ENCODE data around the gene CFAP97.
A peak's percentile ranks its signal among the peaks of the same experiment; 100 is the strongest.
"Not testable (repeated sequence)": the region's sequence is repeated elsewhere in the genome, so short reads cannot be mapped to it uniquely, and the experiment has no call there.

The CFAP97 gene

DNA sequence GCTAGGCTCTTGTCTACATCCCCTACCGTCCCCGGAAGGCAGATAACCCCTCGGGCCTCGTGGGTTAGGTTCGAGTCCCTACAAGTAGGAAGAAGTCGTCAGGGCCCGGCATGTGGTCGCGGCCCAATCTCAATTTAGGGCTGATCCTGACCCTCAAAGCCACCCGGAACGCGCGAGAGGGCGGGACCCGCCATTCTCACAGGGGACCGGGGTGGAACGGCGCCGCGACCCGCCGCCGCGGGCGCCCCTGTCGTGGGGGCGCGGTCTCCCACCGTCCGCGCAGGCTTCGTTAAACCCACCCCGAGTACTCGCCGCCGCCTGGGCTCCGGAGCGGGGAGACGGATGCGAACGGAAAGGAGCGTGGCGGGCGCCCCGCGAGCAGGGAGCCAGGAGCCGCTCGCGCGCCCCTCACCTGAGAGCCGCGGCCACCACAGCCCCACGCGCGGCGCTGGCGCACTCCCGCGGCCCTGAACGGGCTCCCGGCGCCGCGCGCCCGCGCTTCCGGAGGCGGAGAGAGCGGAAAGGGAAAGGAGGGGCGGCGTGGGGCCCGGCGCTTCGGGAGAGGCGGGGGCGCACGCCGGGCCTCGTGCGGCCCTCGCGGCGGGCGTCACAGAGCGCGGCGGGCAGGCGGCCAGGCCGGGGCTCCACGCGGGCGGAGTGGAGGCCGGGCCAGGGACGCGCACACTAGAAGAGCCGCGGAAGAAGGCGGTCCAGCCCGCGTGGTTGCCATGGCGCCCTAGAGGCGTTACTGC lies at the start of gene CFAP97:
CFAP97 (minus strand) TSS at position 515 of the 752 bp plus-strand sequence. CDS start 12,804 bp downstream, outside the sequence.
- peak; percentile 83 for DNase-seq (ENCODE audit: low spot score)

DNA sequence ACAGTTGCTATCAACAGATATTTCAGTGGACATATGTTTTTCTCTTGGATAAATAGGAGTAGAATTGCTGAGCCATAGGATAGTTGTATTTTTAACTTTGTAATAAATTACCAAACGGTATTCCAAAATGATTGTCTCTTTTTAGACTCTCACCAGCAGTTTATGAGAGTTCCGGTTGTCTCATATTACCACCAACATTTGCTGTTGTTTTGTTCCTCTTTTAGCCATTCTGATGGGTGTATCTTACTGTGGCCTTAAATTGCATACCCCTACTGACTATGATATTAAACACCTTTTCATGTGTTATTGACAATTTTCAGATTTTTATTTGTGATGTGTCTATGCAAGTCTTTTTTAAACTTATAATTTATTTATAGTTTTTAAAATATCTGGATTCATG lies 45.3 kb upstream of the CFAP97 start:
- no peak for DNase-seq (ENCODE audit: low spot score)

DNA sequence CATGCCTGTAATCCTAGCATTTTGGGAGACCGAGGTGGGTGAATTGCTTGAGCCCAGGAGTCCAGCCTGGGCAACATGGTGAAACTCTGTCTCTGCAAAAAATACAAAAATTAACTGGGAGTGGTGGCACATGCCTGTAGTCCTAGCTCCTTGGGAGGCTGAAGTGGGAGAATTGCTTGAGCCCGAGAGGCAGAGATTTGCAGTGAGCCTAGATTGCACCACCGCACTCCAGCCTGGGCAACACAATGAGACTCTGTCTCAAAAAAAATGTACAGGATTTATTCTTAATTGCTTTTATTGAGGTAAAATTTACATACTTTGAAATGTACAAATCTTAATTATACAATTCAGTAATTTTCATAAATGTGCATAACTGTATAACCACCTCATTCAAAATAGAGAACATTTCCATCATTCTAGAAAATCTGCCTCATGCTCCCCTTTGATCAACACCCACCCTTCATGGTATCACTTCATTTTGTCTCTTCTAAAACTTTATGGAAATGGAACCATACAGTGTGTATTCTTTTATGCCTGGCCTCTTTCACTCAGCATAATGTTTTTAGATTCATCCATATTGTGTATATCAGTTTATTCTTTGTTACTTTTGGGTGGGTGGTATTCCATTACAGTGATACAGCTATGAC lies 44.7 kb upstream of the CFAP97 start:
- DNase-seq (ENCODE audit: low spot score) = no peak

DNA sequence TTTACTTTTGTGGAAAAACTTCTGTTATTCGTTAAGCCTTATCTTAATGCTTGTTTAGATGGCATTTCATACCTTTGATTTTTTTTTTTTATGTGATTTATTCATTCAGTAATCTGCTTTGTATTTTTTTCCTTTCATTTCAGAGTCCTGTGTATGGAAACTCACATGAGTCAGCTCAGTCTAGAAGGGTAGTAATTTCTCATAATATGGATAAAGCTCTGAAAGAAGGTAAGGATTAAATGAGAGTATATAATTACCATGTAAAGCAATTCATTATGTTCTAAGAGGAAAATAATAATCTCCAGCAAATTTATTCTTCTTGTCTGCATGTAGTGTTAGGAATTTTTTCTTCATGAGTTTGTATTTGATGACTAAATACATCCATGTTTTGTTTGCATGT lies 43.4 kb upstream of the CFAP97 start:
- no peak for DNase-seq (ENCODE audit: low spot score)

DNA sequence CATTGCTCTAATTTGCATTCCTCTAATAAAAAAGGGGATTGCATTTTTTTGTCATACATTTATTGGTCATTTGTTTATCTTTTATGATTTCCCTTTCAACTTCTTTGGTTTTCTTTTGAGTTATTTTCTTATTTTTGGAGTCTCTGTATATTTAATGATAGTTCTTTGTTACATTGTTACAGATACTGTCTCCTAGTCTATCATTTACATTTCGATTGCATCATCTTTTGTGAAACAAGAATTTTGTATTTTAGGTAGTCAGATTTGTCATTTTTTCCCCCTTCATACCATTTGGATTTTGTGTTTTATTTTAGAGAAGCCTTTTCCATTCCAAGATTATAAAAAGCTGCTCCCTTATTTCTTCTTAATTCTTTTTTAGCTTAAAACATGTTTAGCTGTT lies 42.7 kb upstream of the CFAP97 start:
- no peak for DNase-seq (ENCODE audit: low spot score)

DNA sequence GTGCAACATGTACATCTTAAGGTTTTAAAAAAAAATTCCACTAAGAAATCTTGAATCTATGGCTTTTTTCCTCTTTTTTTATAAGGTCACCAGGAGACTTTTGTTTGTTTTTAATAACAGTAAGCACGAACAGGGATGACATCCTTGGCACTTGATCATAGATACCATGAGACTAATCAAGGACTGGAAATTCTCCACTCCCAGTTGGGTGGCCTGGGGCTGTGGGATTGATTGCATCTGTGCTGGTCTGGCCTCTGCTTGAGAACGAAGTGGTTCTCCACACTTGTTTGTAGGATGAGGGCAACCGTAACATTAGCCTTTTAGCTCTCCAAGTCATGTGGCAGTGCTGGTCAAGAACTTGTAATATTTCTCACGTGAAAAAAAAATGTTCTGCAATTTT lies 41.0 kb upstream of the CFAP97 start:
- no peak for DNase-seq (ENCODE audit: low spot score)

DNA sequence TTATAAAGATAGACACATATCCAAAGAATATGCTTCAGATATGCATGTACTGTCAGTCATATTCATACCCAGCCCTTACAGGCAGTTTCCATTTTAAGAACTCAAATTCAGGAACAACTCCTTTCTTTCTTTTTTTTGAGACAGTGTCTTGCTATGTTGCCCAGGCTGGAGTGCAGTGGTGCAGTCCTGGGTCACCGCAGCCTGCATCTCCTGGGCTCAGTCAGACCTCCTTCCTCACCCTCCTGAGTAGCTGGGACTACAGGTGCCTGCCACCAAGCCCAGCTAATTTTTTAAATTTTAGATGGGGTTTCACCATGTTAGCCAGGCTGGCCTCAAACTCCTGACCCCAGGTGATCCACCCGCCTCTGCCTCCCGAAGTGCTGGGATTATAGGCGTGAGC lies 40.1 kb upstream of the CFAP97 start:
- no peak for DNase-seq (ENCODE audit: low spot score)

DNA sequence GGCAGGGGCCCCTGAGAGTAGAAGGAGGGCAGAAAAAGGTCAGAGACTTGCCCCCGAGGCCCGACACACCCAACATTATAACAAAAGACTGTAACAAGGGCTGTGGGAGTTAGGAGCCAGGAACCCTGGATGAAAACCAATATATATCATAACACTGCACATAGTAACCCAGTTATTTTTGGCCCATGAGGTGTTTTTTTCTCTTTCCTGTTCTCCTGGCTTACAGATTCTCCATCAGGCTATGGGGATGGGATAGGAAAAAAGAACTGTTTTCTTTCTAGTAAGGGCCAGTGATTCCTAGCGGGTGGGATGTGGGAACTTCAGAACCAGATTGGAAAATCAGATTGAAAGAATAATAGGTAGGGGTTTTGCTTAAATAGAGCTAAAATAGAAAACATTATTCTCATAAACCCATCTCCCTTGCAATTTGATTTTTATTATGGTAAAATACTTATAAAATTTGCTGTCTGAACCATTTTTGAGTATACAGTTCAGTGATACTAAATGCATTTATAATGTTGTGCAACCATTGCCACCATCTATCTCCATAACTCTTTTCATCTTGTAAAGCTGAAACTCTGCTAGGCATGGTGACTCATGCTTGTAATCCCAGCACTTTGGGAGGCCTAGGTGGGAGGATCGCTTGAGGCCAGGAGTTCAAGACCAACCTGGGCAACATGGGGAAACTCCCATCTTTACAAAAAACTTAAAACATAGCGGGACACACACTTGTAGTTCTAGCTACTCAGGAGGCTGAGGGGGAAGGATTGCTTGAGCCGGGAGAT lies 39.1 kb upstream of the CFAP97 start:
- DNase-seq (ENCODE audit: low spot score) = no peak

DNA sequence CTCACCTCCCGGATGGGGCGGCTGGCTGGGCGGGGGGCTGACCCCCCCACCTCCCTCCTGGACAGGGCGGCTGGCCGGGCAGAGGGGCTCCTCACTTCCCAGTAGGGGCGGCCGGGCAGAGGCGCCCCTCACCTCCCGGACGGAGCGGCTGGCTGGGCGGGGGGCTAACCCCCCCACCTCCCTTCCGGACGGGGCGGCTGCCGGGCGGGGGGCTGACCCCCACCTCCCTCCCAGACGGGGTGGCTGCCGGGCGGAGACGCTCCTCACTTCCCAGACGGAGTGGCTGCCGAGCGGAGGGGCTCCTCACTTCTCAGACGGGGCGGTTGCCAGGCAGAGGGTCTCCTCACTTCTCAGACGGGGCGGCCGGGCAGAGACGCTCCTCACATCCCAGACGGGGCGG lies 36.7 kb upstream of the CFAP97 start:
- not testable (repeated sequence) for DNase-seq (ENCODE audit: low spot score)

DNA sequence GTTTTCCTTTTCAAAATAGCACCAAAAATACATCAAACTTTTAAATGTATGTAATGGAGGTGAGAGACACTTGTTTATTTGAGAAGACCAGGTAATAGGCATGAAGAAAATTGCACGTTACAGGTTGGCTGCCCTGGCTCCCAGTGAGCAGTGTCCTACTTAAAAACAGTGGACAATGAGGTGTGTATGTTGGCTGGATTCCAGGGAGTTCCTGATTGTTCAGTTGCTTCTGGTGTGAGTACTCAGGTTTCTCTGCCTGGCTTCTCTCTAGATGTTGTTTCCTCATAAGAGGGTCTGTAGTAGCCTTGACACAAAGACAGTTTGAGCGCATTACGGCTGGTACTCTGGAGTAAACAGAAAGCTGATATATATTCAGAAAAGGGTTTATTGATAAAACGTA lies 35.0 kb upstream of the CFAP97 start:
- DNase-seq (ENCODE audit: low spot score) = no peak

DNA sequence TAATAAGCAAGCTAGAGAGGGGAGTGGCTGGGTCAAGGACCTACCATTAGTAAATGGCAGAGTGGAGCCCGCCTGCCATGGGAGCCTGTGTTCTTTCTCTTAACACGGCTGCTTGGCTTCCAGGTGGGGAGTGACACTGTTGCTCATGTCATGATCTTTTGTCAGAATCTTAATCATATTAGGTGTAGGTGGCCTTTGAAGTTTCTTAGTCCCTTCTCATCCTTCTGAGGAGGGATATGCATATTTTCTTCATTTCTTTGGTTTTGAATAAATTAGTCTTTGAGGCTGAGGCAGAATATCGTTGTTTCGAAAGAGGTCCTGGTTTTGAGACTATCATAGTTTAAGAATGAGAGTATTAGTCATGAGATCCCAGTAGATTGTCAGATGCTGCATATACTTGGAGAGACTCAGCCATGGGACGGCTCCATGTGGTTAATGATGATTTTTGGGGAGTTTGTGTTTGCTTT lies 34.4 kb upstream of the CFAP97 start:
- no peak for DNase-seq (ENCODE audit: low spot score)

DNA sequence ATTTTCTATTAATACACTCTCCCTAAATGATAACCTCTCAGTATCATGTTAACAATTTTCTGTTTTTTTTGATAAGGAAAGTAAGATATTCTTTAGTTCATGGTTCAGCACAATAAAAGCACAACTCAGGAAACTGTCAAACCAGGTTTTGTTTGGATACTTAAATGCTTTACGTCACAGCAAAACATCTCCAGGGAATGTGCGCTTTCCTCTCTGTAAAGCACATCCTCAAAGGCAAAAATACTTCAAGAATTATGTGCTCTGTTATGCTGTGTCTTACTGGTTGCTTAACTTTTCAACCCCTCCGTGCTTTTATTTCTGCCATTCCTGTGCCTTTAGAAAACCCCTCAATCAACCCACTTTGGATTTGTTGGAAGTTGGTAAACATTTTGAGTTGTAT lies 33.4 kb upstream of the CFAP97 start:
- DNase-seq (ENCODE audit: low spot score) = no peak

DNA sequence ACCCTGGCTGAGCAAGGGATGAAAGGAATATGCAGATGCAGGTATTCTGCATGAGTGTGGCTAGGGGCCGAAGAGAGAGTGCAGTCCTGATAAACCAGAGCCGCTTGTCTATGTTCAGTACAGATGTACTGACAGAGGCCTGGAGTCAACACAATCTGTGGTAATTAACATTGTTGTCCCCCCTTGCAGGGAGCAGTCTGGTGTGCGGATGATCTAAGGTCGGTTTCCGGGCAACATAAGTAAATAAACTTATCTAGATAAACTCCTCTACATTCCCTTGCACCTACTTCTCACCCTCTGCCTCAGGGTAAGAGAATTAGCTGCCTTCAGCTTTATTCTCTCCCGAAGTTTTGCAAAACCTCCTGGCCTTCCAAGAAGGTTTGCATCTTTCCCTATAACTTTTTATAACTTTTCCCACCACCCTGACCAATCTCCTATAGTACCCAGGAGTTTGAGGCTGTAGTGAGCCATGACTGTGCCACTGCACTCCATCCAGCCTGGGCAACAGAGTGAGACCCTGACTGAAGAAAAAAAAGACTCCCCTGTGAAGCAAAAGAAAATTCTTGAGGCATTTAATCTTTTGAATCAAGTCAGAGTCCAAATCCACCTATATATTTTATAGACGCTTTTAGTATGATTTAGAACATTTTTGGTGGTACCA lies 32.2 kb upstream of the CFAP97 start:
- no peak for DNase-seq (ENCODE audit: low spot score)

DNA sequence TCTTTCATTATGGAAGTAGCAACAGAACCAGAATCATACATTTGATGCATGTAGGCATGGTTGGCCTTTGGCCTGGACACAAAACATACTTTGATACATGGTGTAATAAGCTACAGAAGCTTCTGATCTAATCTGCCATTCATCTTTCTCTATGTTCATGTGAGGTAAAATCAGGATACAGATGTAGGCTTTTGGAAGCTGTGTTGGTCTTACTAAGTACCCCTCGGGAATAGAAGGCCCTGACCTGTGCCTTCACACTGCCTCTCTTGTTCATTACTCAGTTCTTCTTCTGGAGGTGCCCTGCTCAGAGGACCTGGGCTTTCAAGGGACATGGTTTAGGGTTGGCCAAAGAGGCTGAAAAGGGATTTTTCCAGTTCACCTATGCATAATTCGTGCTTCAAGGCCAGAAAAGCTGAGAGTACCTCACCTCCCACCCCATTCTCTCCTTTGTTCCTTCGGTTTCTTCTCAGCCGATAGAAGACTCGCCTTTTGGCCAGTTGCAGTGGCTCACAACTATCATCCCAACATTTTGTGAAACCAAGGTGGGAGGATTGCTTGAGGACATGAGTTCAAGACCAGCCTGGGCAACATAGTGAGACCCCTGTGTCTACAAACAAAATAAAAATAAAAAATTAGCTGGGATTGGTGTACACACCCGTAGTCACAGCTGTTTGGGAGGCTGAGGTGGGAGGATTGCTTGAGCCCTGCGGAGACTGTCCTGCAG lies 31.5 kb upstream of the CFAP97 start:
- DNase-seq (ENCODE audit: low spot score) = no peak

DNA sequence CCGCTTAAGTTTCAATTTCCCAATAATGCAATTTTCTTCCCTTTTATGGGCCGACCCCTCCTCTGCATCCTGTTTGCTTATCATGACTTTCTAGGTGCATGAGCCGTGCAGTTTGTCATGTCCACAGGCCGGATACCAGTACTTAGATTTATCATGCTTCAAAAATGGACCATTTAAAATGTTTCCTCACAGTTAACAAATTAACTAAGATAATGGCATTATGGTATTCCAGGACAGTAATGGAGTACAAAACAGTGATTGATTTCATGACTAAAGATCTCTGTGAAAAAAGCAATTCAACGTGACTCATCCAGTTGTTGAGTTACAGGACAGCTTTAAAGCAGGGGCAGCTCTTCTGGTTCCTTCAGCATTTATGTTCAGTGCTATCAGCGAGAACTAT lies 28.6 kb upstream of the CFAP97 start:
- DNase-seq (ENCODE audit: low spot score) = no peak

DNA sequence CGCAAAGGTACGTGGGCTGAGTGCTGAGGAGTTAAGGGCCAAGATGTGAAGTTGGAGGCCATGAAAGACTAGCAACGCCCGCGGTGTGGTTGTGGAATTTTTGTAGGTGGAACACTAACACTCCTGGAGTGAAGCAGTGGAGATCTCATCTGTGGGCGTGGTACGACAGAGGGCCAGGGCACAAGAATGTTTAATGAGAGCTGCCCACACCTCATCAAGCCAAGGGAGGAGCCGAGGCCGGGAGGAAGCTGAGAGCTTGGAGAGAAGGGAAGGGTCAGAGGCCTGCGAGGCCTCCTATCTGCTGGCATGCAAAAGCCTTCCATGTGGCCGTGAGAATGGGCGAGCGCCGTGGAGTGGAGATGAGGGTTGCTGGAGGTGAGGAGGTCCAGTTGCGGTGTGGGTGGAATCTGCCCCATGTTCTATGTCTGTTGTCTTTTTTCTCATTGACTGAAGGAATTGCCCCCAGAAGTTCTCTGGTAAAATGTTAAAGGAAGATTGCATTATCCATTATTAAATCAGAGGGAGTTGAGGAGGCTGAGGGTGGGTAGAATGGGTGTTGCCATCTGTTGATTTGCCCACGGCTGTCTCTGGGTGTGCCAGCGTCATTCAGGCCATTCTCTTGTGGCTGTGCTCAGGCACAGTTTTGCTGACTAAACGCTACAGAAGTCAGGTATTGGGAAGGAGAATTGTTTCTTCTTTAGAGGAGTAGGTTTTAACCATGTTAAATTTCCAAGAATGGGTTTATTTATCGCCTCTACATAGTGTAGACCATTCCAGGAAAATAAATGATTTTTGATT lies 25.4 kb upstream of the CFAP97 start:
- DNase-seq (ENCODE audit: low spot score) = no peak

DNA sequence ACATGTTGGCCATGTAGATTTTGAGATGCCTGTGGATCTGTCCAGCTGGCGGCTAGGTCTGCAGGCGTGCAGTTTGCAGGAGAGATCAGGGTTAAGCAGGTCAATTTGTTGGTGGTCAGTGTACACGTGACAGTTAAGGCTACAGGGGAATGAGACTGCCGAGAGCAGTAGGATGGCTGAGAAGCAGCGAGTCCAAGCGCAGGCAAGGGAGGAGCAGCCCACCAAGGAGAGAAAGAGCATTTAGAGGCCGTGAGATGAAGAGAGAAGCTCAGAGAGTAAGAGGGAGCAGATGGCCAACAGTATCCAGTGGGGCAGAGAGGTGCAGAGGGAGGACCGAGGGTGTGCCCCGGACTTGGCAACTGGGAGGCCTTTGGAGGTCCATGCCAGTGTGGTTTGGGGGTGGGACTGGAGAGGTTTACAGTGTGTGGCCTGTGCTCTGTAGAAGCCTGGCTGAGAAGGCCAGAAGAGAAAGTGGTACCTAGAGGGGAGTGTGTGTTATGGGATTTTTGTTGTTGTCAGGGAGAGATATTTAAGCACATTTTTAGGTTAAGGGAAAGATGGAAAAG lies 24.0 kb upstream of the CFAP97 start:
- no peak for DNase-seq (ENCODE audit: low spot score)

DNA sequence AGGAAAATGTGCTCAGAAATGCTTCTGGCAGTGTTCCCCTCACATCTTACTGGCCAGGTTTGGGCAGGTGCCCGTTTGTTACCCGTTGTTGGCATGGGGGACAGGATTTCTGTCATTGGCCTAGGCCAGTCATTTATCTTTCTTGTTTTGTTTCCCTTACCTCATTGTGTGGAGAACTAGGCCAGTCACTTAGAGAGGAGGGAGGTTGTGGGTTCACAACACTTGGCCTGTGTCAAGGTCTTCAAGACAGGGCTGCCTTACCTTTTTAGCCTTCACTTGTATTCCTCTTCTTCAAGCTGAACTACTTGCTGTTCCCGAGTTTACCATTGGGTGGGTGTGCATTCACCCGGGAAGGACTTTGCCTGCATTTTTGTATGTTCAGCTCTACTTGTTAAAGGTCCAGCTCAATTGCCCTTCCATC lies 23.3 kb upstream of the CFAP97 start:
- no peak for DNase-seq (ENCODE audit: low spot score)

DNA sequence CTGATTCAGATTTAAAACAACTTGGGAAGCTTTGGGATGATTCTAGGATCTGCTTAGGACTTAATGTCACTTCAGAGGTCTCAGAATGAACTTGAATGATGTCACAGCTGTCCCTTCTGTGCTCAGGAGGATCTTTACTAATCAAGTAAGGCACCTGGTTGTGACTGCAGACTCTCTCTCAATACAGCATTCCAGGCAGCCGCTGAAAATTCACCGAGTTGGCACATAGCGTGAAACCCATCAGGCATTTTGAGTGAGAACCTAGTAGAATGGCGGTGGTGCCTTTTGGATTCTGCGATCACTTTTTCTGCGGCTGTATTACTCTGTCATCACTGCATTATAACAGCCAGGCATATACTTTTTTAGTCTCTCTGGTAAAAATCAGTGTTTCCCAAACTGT lies 22.1 kb upstream of the CFAP97 start:
- no peak for DNase-seq (ENCODE audit: low spot score)

DNA sequence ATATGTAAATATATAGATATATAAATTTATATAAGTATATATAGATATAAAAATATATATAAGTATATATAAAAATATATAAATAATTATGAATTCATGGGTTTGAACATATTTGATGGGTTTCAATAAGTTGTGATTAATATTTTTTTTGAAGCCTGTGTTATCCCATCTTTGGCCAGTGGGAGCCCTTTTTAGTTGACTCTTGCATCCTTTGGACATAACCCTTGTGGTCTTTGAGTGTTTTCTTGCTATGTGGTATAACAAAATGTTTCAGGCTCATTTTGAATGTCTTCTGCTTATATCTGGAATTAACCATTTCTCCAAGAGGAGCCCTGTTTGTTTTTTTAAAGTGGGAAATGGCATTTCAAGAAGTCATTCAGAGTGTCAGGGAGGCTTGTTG lies 20.8 kb upstream of the CFAP97 start:
- no peak for DNase-seq (ENCODE audit: low spot score)

DNA sequence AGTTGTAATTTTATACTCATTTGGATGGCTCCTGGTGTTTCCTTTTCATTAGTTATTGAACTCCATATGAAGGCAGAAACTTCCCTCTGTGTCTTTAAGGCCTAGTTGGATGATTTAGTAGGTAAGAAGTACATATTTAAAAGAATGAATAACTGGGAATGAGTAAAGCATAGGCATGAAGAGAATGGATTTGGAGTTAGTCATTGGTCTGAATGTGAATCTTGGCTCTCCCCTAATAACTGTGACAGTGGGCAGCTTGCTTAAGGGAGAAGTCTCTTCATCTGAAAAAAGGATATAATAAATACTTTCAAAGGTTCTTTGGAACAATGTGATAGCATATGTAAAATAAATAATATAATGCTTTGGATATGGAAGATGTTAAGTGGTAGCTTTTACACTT lies 18.8 kb upstream of the CFAP97 start:
- no peak for DNase-seq (ENCODE audit: low spot score)

All from CD4-positive, alpha-beta T cell treated with Interleukin-6 at 100 ng/mL for 8 hours (primary cell).